Ectodermal cell (in vitro differentiated cells): ENCODE data around the gene PON3. TPM values are rescaled to one million over a fixed set of nuclear protein-coding genes. Genes with fewer than 3 reads are reported as not detected.
A peak's percentile ranks its signal among the peaks of the same experiment; 100 is the strongest.

ENCODE experiments used
- H3K27ac ChIP-seq: 2 replicates; pipeline ENCODE4 v1.7.0; 2013; ENCODE audit warnings: mild to moderate bottlenecking, low read depth, low read length; ENCODE audit not compliant: insufficient read depth, poor library complexity, severe bottlenecking
- H3K27me3 ChIP-seq: 2 replicates; pipeline ENCODE4 v1.7.0; 2013; ENCODE audit warnings: mild to moderate bottlenecking, low read length; ENCODE audit not compliant: insufficient read depth, control insufficient read depth, poor library complexity, severe bottlenecking
- H3K36me3 ChIP-seq: one replicate; pipeline ENCODE4 v1.7.0; 2013; ENCODE audit warnings: low read length; ENCODE audit not compliant: control insufficient read depth, insufficient read depth
- H3K4me1 ChIP-seq: one replicate; pipeline ENCODE4 v1.7.0; 2013; ENCODE audit warnings: low read length; ENCODE audit not compliant: control insufficient read depth, insufficient read depth
- H3K4me3 ChIP-seq: 2 replicates; pipeline ENCODE4 v1.7.0; 2013; ENCODE audit warnings: low read depth, low read length, control low read depth; ENCODE audit not compliant: insufficient read depth
- H3K9me3 ChIP-seq: 2 replicates; pipeline ENCODE4 v1.7.0; 2013; ENCODE audit warnings: mild to moderate bottlenecking, low read length, moderate library complexity; ENCODE audit not compliant: control insufficient read depth
- WGBS, 2 experiments: methylation state at CpG; one replicate each; pipeline ENCODE4 v1.1.7; 2013; ENCODE audit warnings: missing lambda C conversion rate in 2 of 2; 5-methylcytosine and 5-hydroxymethylcytosine counted together
- polyA plus RNA-seq, 4 experiments: library from polyadenylated mRNA; stranded (reverse); fragments of 50-300 nt; gene quantifications; one replicate each; pipeline ENCODE4 v1.2.3, GENCODE V29; 2013

Gene PON3
- polyA plus RNA-seq (2013, experiment 1 of 4), result not detected
- polyA plus RNA-seq (2013, experiment 2 of 4), result not detected
- polyA plus RNA-seq (2013, experiment 3 of 4), result not detected
- not detected for polyA plus RNA-seq (2013, experiment 4 of 4)

DNA sequence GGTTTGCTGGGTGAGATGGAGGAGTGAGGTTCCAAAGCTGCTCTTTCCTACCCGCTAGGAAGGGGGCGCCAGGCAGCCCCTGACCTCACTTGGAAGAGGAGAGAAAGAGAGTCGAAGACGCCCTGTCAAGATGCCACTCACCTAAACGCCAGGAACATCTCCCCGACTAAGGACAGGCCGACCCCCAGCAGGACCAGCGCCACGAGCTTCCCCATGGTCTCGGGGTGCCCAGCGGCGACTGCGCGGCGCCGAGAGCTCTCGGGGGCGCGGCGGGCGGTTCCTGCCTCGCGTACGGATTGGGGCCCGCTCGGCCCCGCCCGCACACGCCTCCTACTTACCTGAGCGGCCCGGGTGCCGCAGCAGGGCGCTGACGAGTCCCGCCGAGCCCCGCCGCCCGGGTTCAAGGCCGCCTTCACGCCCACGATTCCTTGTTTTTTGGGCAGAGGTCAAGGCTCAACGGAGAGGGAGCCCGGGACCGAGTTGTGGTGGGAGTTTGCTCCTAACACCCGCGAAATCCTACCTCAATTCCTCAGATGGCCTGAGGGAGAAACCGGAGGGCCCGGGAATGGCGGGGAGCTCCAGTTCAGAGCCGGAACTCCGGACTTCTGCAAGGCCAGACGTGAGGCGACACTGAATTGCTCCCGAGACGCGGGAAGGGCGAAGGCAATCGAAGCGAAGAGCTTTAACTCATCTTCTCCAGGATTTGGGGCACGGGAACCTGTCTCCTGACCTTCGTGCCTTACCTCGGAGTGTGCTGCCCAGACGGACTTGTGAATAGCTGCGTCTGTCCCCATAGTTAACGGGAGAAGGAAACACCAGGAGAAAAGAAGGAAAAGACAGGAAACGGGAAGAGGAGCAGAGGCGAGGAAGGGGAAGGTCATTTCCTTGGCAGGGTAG, at the start of gene PON3:
PON3 (minus strand) TSS at position 240 of the 897 bp plus-strand sequence; CDS start at position 215, 25 bp downstream.
- Histone ChIP-seq H3K4me1 (no peaks in the 10 kb centered on the region), H3K27ac (no peak within 1 kb of the TSS), H3K36me3 (no peaks in the 10 kb centered on the region), H3K4me3 (no peak within 1 kb of the TSS), H3K27me3 (no peaks in the 10 kb centered on the region), H3K9me3 (no peaks in the 10 kb centered on the region)
- WGBS, 2 experiments, result 87% methylated on average over 68 of the region's 68 CpGs

DNA sequence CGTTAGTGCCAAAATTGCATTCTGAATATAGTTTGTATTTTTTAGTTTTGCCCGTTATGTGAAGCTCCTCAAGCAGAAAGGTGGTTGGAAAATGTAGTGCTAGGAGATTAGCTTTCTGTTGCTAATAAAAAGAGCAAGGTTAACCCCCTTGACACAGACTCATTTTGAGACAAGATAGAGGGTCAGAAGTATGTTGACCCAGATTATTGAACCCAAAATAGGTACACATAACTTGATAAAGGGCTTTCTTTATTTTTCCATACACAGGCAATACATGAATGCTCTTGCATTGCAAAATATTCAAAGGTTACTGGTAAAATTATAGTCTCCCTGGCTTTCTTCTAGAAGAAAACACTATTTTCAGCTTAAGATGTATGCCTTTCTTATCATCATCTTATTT, 48.6 kb upstream of the PON3 start:
- Histone ChIP-seq H3K36me3 (no peaks in the 10 kb centered on the region), H3K27ac (no peak overlapping the region), H3K9me3 (no peaks in the 10 kb centered on the region), H3K4me1 (no peaks in the 10 kb centered on the region), H3K4me3 (no peak overlapping the region), H3K27me3 (no peaks in the 10 kb centered on the region)
- WGBS, 2 experiments, result 94% methylated on average over 2 of the region's 2 CpGs

DNA sequence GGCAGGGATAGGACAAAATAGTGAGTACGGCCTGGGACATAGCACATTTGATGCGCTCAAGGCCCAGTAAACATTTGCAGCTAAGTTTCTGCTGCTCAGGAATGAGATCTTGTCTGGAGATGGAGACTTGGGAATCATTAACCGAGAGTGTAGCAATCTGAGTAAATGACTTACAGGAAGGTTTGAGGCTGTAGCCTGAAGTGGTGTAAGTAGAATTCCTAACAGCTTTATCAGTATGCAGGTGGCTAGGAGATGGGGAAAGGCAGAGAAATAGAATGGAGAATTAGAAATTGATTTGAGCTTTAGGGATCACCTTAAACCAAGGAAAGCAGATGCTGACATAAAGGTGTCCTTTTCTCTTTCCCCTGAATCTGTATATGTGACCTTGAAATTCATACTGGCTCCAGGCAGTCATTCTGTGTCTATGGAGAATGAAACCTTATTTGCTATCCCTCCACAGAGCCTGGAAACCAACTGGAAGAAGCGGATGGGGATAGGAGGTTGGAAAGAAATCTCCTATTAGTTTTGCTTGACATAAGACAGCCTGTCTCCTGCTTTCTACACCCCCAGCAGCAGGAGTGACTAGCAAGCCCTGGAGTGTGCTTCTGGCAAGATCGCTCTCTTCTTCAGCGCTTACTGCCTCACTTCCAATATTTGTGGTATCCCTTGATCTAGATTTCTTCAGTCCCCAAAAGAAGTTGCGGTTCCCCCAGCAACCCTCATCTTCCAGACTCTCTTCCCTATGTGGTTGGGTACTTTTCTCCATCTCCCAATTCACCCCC, 45.1 kb upstream of the PON3 start:
- 94 to 95% methylated on average over 6 of the region's 7 CpGs for WGBS, 2 experiments
- Histone ChIP-seq H3K27ac (no peak overlapping the region), H3K4me1 (no peaks in the 10 kb centered on the region)

DNA sequence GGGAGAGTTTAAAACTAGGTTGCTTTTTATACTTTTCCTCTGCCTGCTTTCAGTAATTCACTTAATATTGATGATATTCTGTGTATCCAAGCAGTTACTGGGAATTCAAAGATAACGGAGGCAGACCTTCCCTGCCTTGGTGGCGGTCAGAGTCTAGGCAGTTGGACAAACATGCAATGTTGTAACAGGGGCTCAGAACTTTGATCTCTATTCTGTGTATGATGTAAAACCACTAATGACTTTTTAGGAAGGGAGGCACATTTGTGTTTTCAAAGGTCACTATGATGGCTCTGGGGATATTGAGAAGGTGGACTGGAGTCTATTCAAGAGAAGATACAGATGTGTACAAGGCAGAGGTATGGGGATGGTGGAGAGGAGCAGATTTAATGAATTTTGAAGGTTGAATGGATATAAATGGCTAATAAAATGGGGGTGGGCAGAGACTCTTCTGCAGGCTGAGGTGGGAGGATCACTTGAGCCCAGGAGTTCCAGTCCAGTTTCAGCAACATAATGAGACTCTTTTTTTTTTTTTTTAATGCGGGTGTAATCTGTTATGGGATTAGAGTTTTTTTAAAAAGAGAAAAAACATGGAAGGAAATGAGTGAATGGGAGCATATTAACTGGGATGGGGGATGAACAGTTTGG, 44.3 kb upstream of the PON3 start:
- Histone ChIP-seq H3K4me3 (no peak overlapping the region), H3K36me3 (no peaks in the 10 kb centered on the region), H3K27ac (no peak overlapping the region), H3K9me3 (no peaks in the 10 kb centered on the region), H3K27me3 (no peaks in the 10 kb centered on the region), H3K4me1 (peaks cover 1% of the 10 kb centered on the region)
- WGBS, 2 experiments, result 91 to 100% methylated on average over 3 of the region's 3 CpGs

More for the DNA sequence above, 45.1 kb upstream of the PON3 start:
- no peaks in the 10 kb centered on the region for H3K9me3 ChIP-seq
- H3K36me3 ChIP-seq, result no peaks in the 10 kb centered on the region
- no peaks in the 10 kb centered on the region for H3K27me3 ChIP-seq
- H3K4me3 ChIP-seq, result no peak overlapping the region

DNA sequence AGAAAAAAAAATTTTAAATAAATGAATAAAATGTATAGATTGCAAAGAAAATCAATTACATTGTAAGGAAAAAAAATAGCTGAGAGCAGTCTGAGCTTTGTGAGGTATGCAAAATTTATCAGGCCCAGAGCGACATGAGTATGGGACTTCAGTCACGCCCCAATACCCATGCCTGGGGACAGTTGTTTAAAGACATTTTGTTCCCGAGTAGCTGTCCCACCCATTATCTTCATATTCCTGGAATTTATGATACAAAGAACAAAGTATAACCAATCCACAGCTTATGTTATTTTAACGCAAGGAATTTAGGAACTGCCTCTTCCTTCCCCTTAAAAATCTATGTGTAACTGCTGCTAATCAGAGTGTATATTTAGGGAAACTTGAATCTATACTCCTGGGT, 40.2 kb upstream of the PON3 start:
- Histone ChIP-seq H3K4me3 (no peak overlapping the region), H3K9me3 (no peaks in the 10 kb centered on the region), H3K27ac (no peak overlapping the region), H3K36me3 (no peaks in the 10 kb centered on the region), H3K27me3 (no peaks in the 10 kb centered on the region), H3K4me1 (peaks cover 9% of the 10 kb centered on the region)
- WGBS, 2 experiments, result 89 to 96% methylated on average over 4 of the region's 4 CpGs

DNA sequence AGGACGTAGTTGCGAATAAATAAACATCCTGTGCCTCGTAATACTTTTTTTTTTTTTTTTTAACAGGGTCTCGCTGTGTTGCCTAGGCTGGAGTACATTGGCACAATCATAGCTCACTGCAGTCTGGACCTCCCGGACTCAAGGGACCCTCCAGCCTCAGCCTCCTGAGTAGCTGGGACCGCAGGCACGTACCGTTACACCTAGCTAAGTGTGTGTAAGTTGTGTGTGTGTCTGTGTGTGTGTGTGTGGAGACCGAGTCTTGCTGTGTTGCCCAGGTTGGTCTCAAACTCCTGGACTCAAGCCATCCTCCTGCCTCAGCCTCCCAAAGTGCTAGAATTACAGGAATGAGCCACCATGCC, 39.2 kb upstream of the PON3 start:
- Histone ChIP-seq H3K4me1 (peaks cover 9% of the 10 kb centered on the region), H3K4me3 (peak overlapping the region; percentile 76), H3K27me3 (no peaks in the 10 kb centered on the region), H3K36me3 (no peaks in the 10 kb centered on the region), H3K27ac (peak overlapping the region; percentile 82), H3K9me3 (no peaks in the 10 kb centered on the region)
- WGBS, 2 experiments, result 82% methylated on average over 9 of the region's 9 CpGs

DNA sequence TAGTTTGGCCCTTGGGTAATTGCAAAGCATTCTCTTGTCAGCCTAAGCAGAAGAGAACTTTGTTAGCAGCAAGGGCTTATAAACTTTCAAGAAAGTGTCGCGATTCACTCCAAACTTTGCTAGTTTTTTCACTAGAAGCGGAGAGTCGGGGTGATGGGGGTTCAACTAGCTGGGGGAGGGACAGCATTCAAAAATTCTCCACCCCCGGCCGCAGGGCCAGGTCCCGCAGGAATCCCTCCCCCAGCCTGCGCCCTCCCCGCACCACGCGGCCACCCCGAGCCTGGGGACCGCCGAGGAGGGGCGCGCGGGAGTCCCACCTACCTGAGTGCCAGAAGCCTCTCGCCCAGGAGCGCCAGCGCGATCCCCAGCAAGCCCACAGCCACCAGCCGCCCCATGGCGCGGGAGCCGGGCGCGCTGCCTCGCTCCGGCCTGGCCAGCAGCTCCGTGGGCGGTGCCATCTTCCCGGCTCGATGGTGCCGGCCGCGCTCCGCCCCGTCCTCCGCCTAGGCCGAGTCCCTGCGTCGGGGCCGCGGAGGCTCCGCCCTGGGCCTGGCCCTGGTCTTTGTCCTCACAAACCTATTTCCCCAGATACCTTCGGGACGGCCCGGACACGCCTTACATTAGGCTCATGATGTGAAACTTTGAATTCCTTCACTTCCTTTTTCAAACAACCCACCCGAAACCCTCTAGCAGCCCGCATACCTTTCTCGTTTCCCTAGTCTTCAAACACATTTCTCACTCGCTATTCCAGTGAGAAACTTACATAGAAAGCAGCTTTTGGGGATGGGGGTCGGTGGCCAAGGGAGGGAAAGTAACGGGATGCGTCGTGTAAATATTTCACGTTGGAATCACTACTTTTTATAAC, 38.6 kb upstream of the PON3 start, which contains the start of gene PON2:
PON2 (minus strand) TSS at position 472 of the 865 bp plus-strand sequence; CDS start at position 395, 77 bp downstream.
- Histone ChIP-seq H3K4me3 (peak within 1 kb of the TSS; percentile 76), H3K36me3 (no peaks in the 10 kb centered on the region), H3K27me3 (no peaks in the 10 kb centered on the region), H3K27ac (peak within 1 kb of the TSS; percentile 82), H3K9me3 (no peaks in the 10 kb centered on the region), H3K4me1 (peaks cover 9% of the 10 kb centered on the region)
- WGBS, 2 experiments, result 4 to 5% methylated on average over 58 of the region's 58 CpGs

DNA sequence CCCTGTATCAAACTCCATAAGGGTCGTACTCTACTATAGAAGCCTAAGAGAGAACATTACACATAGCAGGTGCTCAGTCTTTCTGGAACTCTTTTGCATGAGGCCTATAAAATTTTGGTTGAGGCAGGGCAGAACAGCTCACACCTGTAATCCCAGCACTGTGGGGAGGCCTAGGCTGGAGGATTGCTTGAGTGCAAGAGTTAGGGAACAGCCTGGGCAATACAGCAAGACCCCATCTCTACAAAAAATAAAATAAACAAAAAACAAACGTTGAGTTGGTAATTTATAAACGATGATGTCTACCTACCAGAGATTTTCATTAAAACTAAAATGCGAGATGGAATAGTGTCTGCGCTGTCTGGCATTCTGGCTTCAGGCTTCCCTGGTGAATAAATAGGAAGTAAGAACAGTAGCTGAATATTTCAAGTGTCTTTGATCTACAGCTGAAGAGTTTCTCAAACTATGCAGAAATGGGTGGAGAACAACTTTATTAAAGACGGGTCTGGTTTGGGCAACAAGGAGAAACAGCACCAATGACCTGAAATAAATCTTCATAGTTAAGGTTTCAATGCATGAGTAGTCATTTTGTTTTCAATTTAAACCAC, 37.9 kb upstream of the PON3 start:
- 76 to 83% methylated on average over 6 of the region's 6 CpGs for WGBS, 2 experiments
- Histone ChIP-seq H3K4me3 (peak overlapping the region; percentile 76), H3K27me3 (no peaks in the 10 kb centered on the region), H3K27ac (peak overlapping the region; percentile 82), H3K36me3 (no peaks in the 10 kb centered on the region), H3K4me1 (peaks cover 9% of the 10 kb centered on the region), H3K9me3 (no peaks in the 10 kb centered on the region)

DNA sequence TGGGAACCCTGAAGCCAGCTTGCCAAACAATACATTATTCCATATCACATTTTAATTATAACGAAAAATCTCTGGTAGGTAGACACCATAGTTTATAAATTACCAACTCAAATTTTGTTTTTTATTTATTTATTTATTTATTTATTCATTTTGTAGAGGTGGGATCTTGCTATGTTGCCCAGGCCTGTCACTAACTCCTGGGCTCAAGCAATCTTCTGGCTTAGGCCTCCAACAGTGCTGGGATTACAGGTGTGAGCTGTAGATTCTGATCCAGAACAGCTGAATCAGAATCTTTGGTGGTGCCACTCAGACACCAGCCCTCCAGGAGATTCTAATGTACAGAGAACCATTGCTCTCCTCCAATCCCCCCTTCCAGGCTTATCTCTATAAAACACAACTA, 37.0 kb upstream of the PON3 start:
- Histone ChIP-seq H3K4me1 (peaks cover 9% of the 10 kb centered on the region), H3K27ac (no peak overlapping the region), H3K9me3 (no peaks in the 10 kb centered on the region), H3K27me3 (no peaks in the 10 kb centered on the region), H3K36me3 (no peaks in the 10 kb centered on the region), H3K4me3 (no peak overlapping the region)
- WGBS, 2 experiments, result no CpG with 5 or more reads among the region's 1 CpG
